Endothelial cell of umbilical vein (primary cell): Measurements from ENCODE around the gene MMADHC. TPM values are rescaled to one million over a fixed set of nuclear protein-coding genes. Genes with fewer than 3 reads are reported as not detected.

Experiments
- BruUV-seq: library from RNA; stranded (reverse); fragments of 400-500 nt; replicated peaks from 2 replicates; lab custom pipeline; 2021; lab: Mats Ljungman, UMichigan
- CTCF ChIA-PET: fragments of 300-600, 350-600 bp; sonication (Branson Sonifier 250); formaldehyde crosslinking; loops from one replicate; lab custom pipeline; 2021; ENCODE audit warnings: antibody characterized with exemption, inconsistent platforms; lab: Charles Lee
- POLR2A ChIA-PET: fragments of 300-600, 350-600 bp; sonication (Branson Sonifier 250); formaldehyde crosslinking; loops from one replicate; lab custom pipeline; 2021; ENCODE audit warnings: antibody characterized with exemption, inconsistent platforms; lab: Charles Lee
- DNase-seq: peaks from one replicate; pipeline ENCODE4 v3.0.0-alpha.2; 2011; ENCODE audit warnings: low read depth, low spot score
- FAIRE-seq: peaks from 2 replicates; lab custom pipeline; 2011; peaks lifted over from hg19 to GRCh38; lab: Jason Lieb, UNC
- H2AFZ ChIP-seq: 2 replicates; pipeline ENCODE4 v1.6.0; 2012; ENCODE audit warnings: low read depth, low read length, control low read depth, inconsistent platforms
- H3K27ac ChIP-seq: 2 replicates; pipeline ENCODE4 v1.5.1; 2011; ENCODE audit warnings: low read depth, mild to moderate bottlenecking, control low read depth, low read length, moderate library complexity; ENCODE audit not compliant: insufficient read depth
- H3K27me3 ChIP-seq, 2 experiments: 2 replicates each; pipeline versions ENCODE4 v1.6.0 to v1.6.1; 2011; ENCODE audit warnings: low read length in 2 of 2, mixed read lengths in 1 of 2; ENCODE audit not compliant: control insufficient read depth in 2 of 2, insufficient read depth in 2 of 2
- H3K36me3 ChIP-seq, 2 experiments: 2 replicates in 1 of 2; 3 replicates in 1 of 2; pipeline ENCODE4 v1.5.1; 2011; ENCODE audit warnings: low read length in 2 of 2, mild to moderate bottlenecking in 1 of 2, moderate library complexity in 1 of 2; ENCODE audit not compliant: control insufficient read depth in 2 of 2, insufficient read depth in 2 of 2; ENCODE audit errors: extremely low read depth in 1 of 2
- H3K4me1 ChIP-seq: 3 replicates; pipeline ENCODE4 v1.5.1; 2011; ENCODE audit warnings: mild to moderate bottlenecking, low read length; ENCODE audit not compliant: control insufficient read depth, insufficient read depth; ENCODE audit errors: extremely low read depth
- H3K4me2 ChIP-seq: 2 replicates; pipeline ENCODE4 v1.6.1; 2011; ENCODE audit warnings: low read length, control low read depth, mixed read lengths; ENCODE audit not compliant: insufficient read depth
- H3K4me3 ChIP-seq, 3 experiments: fragments of 200-600 bp in 1 of 3; sonication (generic), shearing (Covaris generic) in 1 of 3; replicated peaks in 1 of 3; 2 replicates each; pipeline ENCODE4 v1.5.1; 2011 to 2016; ENCODE audit warnings: control low read depth in 3 of 3, low read length in 3 of 3, mild to moderate bottlenecking in 2 of 3, inconsistent platforms in 1 of 3, low read depth in 1 of 3, moderate library complexity in 1 of 3; ENCODE audit not compliant: insufficient read depth in 1 of 3
- H3K79me2 ChIP-seq: 2 replicates; pipeline ENCODE4 v1.6.0; 2012; ENCODE audit warnings: low read length, inconsistent platforms; ENCODE audit not compliant: control insufficient read depth, insufficient read depth
- H3K9ac ChIP-seq: replicated peaks from 2 replicates; pipeline ENCODE3; 2011; ENCODE audit warnings: low read length, control low read depth; ENCODE audit not compliant: insufficient read depth; ENCODE audit errors: extremely low read depth
- H3K9me1 ChIP-seq: replicated peaks from 3 replicates; pipeline ENCODE4 v1.6.0; 2011; ENCODE audit warnings: mild to moderate bottlenecking, low read length; ENCODE audit not compliant: control insufficient read depth, insufficient read depth; ENCODE audit errors: extremely low read depth
- H3K9me3 ChIP-seq: replicated peaks from 2 replicates; pipeline ENCODE4 v1.5.1; 2012; ENCODE audit warnings: low read length, inconsistent platforms; ENCODE audit not compliant: control insufficient read depth, insufficient read depth
- H4K20me1 ChIP-seq: replicated peaks from 2 replicates; pipeline ENCODE3; 2011; ENCODE audit warnings: mild to moderate bottlenecking, low read length; ENCODE audit not compliant: control insufficient read depth, insufficient read depth; ENCODE audit errors: extremely low read depth
- FOS ChIP-seq: IDR thresholded peaks from 2 replicates; pipeline ENCODE4 v1.6.1; 2011; ENCODE audit warnings: mild to moderate bottlenecking, low read length, moderate library complexity, borderline replicate concordance; ENCODE audit not compliant: insufficient read depth
- GATA2 ChIP-seq: IDR thresholded peaks from 2 replicates; pipeline ENCODE4 v1.7.0; 2011; ENCODE audit warnings: low read depth, mild to moderate bottlenecking, moderate library complexity, mixed read lengths, low read length; ENCODE audit not compliant: insufficient read length, insufficient read depth
- JUN ChIP-seq: IDR thresholded peaks from 2 replicates; pipeline ENCODE4 v1.6.1; 2011; ENCODE audit warnings: borderline replicate concordance, low read depth; ENCODE audit not compliant: insufficient read length, insufficient read depth
- MYC ChIP-seq: IDR thresholded peaks from one replicate; pipeline ENCODE4 v1.6.1; 2011; ENCODE audit warnings: mild to moderate bottlenecking, low read depth, low read length
- POLR2A ChIP-seq: IDR thresholded peaks from 2 replicates; pipeline ENCODE4 v1.6.1; 2012; ENCODE audit warnings: low read depth, mild to moderate bottlenecking, control low read depth, low read length
- POLR2AphosphoS5 ChIP-seq: IDR thresholded peaks from 2 replicates; pipeline ENCODE4 v1.6.1; 2012; ENCODE audit warnings: low read depth, mild to moderate bottlenecking, control low read depth, low read length, moderate library complexity; ENCODE audit not compliant: insufficient read depth
- dilution Hi-C: fragments of 300-500 bp; cut with MboI; formaldehyde crosslinking; loops from one replicate; pipeline ENCODE4 v1.15.0; 2019; ENCODE audit warnings: low sequenced_read_pairs; ENCODE audit not compliant: extremely low pct_ligation_motif_present
- intact Hi-C: fragments of 100-400 bp; cut with micrococcal nuclease; formaldehyde crosslinking; loops from one replicate; pipeline ENCODE4 v1.10.0; 2022
- polyA plus RNA-seq, 4 experiments: library from polyadenylated mRNA; depleted of rRNA in 3 of 4; stranded (reverse) in 3 of 4; unstranded in 1 of 4; fragments of >200 nt; gene quantifications; 2 replicates each; pipeline versions ENCODE4 v1.2.1 to v1.2.3, GENCODE V29; 2011 to 2012; ENCODE audit warnings: missing spikeins in 1 of 4
- total RNA-seq: library from RNA; stranded (reverse); gene quantifications from 2 replicates; pipeline ENCODE4 v1.2.3, GENCODE V29; 2021
- TF ChIP-seq, protein P1 (sequence below): IDR thresholded peaks from 2 replicates; pipeline ENCODE4 v1.6.1; 2011; ENCODE audit not compliant: insufficient read depth, insufficient read length

The MMADHC gene
- total and polyA plus RNA-seq, 2 donors (not counting 3 experiments of a cell fraction or from before 2014, with no cell fraction given): 53.4 to 115 TPM

DNA sequence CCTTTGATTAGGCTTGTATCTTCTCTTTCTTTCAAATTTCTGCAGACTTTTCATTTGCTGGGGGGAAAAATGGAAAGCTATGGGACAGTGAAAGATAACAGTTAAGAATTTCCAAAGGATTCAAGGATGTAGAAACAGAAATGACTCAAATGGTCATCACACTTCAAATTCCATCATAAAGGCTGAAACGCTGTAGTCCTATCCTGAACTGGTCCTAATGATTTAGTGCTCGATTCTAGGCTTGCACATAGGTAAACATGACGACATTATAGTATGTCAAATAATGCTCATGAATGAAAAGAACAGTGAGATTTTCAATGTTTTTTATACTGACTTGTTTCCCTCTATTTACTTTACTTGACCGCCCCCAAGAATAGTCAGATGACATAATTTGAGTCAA, 15.7 kb upstream of the MMADHC start:
- H3K4me2 ChIP-seq: no peak overlapping the region
- H3K79me2 ChIP-seq: no peaks in the 10 kb centered on the region
- POLR2A ChIA-PET: no interaction called here
- H4K20me1 ChIP-seq: no peaks in the 10 kb centered on the region
- dilution Hi-C loops: no loop called here
- intact Hi-C loops: no loop called here
- H3K9me1 ChIP-seq: no peaks in the 10 kb centered on the region
- no peak overlapping the region for H2AFZ ChIP-seq
- H3K9ac ChIP-seq: no peak overlapping the region
- H3K4me1 ChIP-seq: peaks cover under 1% of the 10 kb centered on the region
- H3K27me3 ChIP-seq: no peaks in the 10 kb centered on the region
- BruUV-seq: no TSS peak
- FAIRE-seq (no peak), DNase-seq (no peak)
- H3K36me3 ChIP-seq: no peaks in the 10 kb centered on the region
- H3K27ac ChIP-seq: no peak overlapping the region
- CTCF ChIA-PET: interaction anchor here (1.1 kb wide), 1 partner anchor 1635 kb away, joined by 4 read pairs; no protein-coding TSS in a partner anchor
- no peak for TF ChIP-seq GATA2
- no peak for TF ChIP-seq POLR2AphosphoS5
- TF ChIP-seq MYC: no peak
- no peaks in the 10 kb centered on the region for H3K9me3 ChIP-seq
- no peak overlapping the region for H3K4me3 ChIP-seq

DNA sequence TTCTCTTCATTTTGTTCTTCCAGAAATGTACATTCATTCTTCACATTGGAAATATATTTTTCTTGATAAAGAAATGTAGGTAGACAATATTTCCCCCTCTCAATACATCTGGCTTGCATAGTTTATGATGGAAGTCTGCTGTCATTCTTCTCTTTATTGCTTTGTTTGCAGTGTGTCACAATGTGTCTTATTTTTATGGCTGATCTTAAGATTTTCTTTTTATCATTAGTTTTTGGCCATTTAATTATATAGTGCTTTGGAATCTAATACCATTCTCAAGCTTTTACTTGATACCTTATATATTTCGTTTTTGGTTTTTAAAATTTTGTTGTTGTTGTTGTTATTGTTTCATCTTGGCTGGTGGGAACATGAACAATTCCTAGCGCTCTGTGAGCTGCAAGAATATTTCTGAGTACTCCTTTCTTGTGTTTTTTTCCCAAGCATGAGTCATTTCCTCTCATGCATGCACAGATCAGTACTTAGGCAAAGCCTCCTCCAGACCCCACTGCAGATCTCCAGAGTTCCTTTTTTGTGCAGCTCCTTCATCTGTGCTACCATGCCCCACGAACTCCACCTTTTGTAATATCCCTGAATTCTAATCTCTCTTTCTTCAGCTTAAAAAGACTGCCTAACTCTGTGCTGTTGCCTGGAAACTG, 13.7 kb upstream of the MMADHC start:
- dilution Hi-C loops: no loop called here
- POLR2A ChIA-PET: no interaction called here
- Histone ChIP-seq H3K4me1 (peaks cover 7% of the 10 kb centered on the region), H3K9ac (no peak overlapping the region), H3K9me3 (no peaks in the 10 kb centered on the region), H4K20me1 (no peaks in the 10 kb centered on the region), H3K79me2 (no peaks in the 10 kb centered on the region), H3K4me2 (no peak overlapping the region), H3K36me3 (no peaks in the 10 kb centered on the region), H3K27me3 (no peaks in the 10 kb centered on the region), H3K4me3 (no peak overlapping the region), H3K27ac (no peak overlapping the region), H3K9me1 (no peaks in the 10 kb centered on the region), H2AFZ (no peak overlapping the region)
- intact Hi-C loops: no loop called here
- FAIRE-seq: no peak
- CTCF ChIA-PET: interaction anchor here (1.3 to 2.0 kb wide), 2 partner anchors 1450 to 1638 kb away, joined by 5 to 6 read pairs; no protein-coding TSS in a partner anchor
- DNase-seq: peak; percentile 22
- no TSS peak for BruUV-seq
- TF ChIP-seq POLR2A: no peak
- TF ChIP-seq, protein P1, sequence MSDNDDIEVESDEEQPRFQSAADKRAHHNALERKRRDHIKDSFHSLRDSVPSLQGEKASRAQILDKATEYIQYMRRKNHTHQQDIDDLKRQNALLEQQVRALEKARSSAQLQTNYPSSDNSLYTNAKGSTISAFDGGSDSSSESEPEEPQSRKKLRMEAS: no peak
- peak; percentile 24 for TF ChIP-seq JUN
- TF ChIP-seq FOS: no peak
